ENCODE data around the gene NCEH1. TPM values are rescaled to one million over a fixed set of nuclear protein-coding genes. Genes with fewer than 3 reads are reported as not detected.

Gene NCEH1
- total RNA-seq, 4 donors from 2014 or later = 8.3 to 12.4 (median 11.0) TPM

- DNase-seq = no peak
- no peaks in the 10 kb centered on the region for H3K27me3 ChIP-seq
- no peak for TF ChIP-seq POLR2A (IDR thresholded peaks at IDR 0.05)
- TF ChIP-seq CTCF (IDR thresholded peaks at IDR 0.05) = no peak
- H3K4me3 ChIP-seq (replicated peaks in 1 of 3) = no peak overlapping the region
- H3K4me1 ChIP-seq = no peaks in the 10 kb centered on the region
- no peaks in the 10 kb centered on the region for H3K36me3 ChIP-seq
- intact Hi-C loops (cut with DNase I) = no loop called here
- no peaks in the 10 kb centered on the region for H3K9me3 ChIP-seq
- no peak overlapping the region for H3K27ac ChIP-seq
- 97% methylated on average over 5 of the region's 5 CpGs for WGBS, 2 donors
These were observed 31.3 kb downstream of the NCEH1 start for GRCh38 chr3:172679599-172679998.

GRCh38 chr3:172678068-172678467 lies 32.8 kb downstream of the NCEH1 start:
- Histone ChIP-seq H3K27ac (no peak overlapping the region), H3K27me3 (no peaks in the 10 kb centered on the region), H3K9me3 (no peaks in the 10 kb centered on the region), H3K4me1 (no peaks in the 10 kb centered on the region), H3K36me3 (no peaks in the 10 kb centered on the region), H3K4me3 (replicated peaks in 1 of 3) (no peak overlapping the region)
- 44 to 50% methylated on average over 1 of the region's 1 CpG for WGBS, 2 donors
- intact Hi-C loops (cut with DNase I) = no loop called here
- no peak for DNase-seq
- TF ChIP-seq POLR2A (IDR thresholded peaks at IDR 0.05) (no peak), CTCF (IDR thresholded peaks at IDR 0.05) (no peak)

GRCh38 chr3:172676196-172676922 lies 34.5 kb downstream of the NCEH1 start:
- intact Hi-C loops (cut with DNase I) = no loop called here
- DNase-seq = no peak
- WGBS, 2 donors = 92 to 93% methylated on average over 21 of the region's 21 CpGs
- Histone ChIP-seq H3K27me3 (no peaks in the 10 kb centered on the region), H3K9me3 (no peaks in the 10 kb centered on the region), H3K4me3 (replicated peaks in 1 of 3) (no peak overlapping the region), H3K4me1 (no peaks in the 10 kb centered on the region), H3K36me3 (no peaks in the 10 kb centered on the region), H3K27ac (no peak overlapping the region)
- no peak for TF ChIP-seq CTCF (IDR thresholded peaks at IDR 0.05)
- TF ChIP-seq POLR2A (IDR thresholded peaks at IDR 0.05) = no peak

GRCh38 chr3:172675441-172676193 lies 35.2 kb downstream of the NCEH1 start:
- intact Hi-C loops (cut with DNase I) = no loop called here
- Histone ChIP-seq H3K36me3 (no peaks in the 10 kb centered on the region), H3K4me3 (replicated peaks in 1 of 3) (no peak overlapping the region), H3K9me3 (no peaks in the 10 kb centered on the region), H3K27me3 (no peaks in the 10 kb centered on the region), H3K27ac (no peak overlapping the region), H3K4me1 (no peaks in the 10 kb centered on the region)
- WGBS, 2 donors = 48 to 53% methylated on average over 7 of the region's 7 CpGs
- DNase-seq = no peak
- peak; percentile 28 to 76 (median 60) for TF ChIP-seq CTCF (IDR thresholded peaks at IDR 0.05)
- TF ChIP-seq POLR2A (IDR thresholded peaks at IDR 0.05) = no peak

GRCh38 chr3:172673210-172673679 lies 37.6 kb downstream of the NCEH1 start:
- H3K27ac ChIP-seq = no peak overlapping the region
- 28 to 34% methylated on average over 2 of the region's 2 CpGs for WGBS, 2 donors
- H3K4me3 ChIP-seq (replicated peaks in 1 of 3) = no peak overlapping the region
- no peaks in the 10 kb centered on the region for H3K36me3 ChIP-seq
- H3K4me1 ChIP-seq = no peaks in the 10 kb centered on the region
- TF ChIP-seq CTCF (IDR thresholded peaks at IDR 0.05) (peak in 5 of 6 experiments; percentile 19 to 55 (median 35)), POLR2A (IDR thresholded peaks at IDR 0.05) (no peak)
- peak; percentile 25 to 42 for DNase-seq
- H3K9me3 ChIP-seq = no peaks in the 10 kb centered on the region
- H3K27me3 ChIP-seq = no peaks in the 10 kb centered on the region
- intact Hi-C loops (cut with DNase I) = no loop called here

Data from thyroid gland (tissue), 4 donors.